IPS-18c (cell line): ENCODE data around the gene NFKBIE.

Source experiments
- H3K4me3 ChIP-seq: 2 replicates; pipeline ENCODE4 v1.7.0; 2013; ENCODE audit warnings: low read depth, mild to moderate bottlenecking, low read length, moderate library complexity; ENCODE audit not compliant: insufficient read depth
- H3K9me3 ChIP-seq: one replicate; pipeline ENCODE4 v1.6.1; 2013; ENCODE audit warnings: mild to moderate bottlenecking, low read length, moderate library complexity; ENCODE audit not compliant: control insufficient read depth, insufficient read depth

Gene NFKBIE

DNA sequence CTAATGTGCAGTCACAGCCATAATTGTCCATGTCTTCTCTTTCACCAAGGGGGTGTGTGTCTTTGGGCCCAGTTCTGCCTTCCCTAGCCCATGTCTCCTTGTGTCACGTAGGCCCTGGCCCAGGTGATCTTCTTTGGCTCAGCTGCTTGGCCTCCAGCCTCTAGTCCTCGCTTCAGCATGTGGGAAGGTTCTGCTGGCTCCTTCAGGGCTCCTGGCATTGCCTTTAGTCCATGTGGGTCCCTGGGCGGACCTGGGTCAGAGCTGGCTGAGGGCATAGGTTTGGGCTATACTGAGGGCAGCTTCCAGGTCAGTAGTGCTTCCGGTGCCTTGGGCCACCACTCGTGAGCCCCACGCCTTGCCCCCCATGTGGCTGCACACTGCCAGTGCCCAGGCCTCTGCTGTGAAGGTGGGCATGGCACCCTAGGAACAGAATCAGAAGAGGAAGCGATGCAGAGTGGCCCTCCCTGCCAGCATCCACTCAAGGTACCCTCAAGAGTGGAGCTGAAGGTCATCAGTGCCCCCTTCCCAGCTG lies 35.0 kb upstream of the NFKBIE start:
- Histone ChIP-seq H3K4me3 (no peak overlapping the region), H3K9me3 (no peaks in the 10 kb centered on the region)

DNA sequence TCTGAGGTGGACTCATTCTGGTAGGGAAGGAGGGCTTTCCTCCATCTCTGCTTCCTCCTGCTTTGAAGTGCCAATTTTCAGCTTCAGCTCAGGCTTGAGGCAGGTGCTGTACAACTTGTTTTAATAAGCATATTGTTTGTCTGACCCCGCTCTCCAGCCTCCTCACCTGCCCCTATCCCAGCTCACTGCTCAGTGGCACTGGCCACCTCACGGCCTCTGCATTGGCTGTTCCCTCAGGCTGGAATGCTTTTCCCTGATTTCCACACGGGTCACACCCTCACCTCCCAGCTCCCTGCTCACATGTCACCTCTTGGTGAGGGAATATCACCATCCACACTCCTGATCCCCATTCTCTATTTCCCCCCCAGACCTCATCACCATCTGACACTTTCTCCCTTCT lies 33.5 kb upstream of the NFKBIE start:
- H3K9me3 ChIP-seq = no peaks in the 10 kb centered on the region
- H3K4me3 ChIP-seq = no peak overlapping the region

DNA sequence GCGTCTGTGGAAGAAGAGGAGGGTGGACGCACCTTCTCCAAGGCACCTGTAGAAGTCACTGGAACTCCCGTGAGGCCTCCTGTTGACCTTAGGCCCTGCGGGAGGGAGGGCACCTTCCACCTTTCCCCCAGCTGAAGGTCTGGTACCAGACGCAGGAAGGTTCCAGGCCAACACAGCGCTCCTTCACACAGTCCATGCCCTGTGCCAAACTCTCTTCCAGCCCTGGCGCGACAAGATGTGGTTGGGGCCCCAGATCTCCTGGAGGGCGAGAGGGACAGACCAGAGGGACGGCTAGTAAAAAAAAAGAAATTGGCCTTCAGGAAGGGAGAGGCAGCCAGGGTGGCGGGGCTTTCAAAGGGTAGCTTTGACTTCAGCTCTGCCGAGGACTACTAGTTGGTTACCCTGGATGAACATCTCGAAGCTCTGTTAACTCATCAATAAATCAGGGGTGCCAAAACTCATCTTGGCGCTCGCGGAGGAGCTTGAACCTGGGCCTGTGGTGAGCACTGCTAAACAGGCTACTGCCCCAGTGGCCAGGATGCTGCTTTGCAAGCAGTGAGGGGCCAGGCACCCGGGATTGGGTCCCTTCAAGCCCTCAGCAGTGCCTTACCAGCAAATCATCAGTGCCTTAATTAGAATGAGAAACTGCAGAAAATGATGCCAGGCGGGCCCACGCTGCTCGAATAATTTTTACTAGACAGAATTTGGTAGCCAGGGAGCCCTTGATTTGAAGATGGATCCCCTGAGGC lies 32.9 kb upstream of the NFKBIE start:
- no peaks in the 10 kb centered on the region for H3K9me3 ChIP-seq
- peak overlapping the region; percentile 77 for H3K4me3 ChIP-seq

DNA sequence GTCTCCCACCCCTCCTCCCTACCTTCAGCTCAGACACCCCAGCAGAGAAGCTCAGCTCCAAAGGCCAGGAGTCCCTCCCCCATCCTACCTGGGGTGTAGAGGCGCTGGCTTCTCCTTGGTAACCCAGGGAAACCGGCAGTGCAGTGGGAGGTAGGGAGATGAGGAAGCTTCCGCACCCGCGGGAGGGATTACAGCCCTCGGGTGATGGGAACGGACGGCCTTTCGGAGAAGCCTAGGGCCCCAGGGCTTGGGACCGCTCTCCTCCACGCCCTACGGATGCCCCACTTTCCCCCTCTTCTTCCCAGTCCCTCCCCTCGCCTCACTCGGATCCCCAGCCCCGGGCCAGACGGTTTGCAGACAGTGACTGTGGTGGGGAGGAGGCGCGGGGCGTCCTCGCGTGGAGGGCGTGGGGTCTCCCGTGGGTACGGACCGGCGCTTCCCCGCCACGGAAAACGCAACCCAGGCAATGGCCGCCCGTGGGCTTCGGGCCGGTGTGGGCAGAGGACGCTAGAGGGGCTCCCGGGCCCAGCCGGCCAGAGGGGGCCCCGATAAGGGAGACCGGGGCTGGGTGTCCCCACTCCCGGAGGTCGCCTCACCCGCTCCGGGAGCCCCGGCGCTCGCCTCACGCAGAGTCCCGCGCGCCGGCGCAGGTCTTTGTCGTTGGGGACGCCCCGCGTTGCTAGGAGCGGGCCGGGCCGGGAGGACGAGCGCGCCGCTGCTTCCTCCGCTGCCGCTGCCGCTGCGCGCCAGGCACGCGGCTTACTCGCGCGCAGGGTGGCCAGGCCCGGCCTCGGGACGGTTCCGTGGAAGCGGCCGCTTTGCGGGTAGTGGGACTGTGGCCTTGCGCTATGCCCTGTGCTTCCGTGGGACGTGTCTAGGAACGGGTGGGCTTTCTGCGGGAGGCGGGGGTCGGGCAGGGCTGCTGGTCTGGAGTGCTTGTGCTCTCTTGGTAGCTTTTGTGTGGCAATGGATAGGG lies 32.0 kb upstream of the NFKBIE start:
- no peaks in the 10 kb centered on the region for H3K9me3 ChIP-seq
- peak overlapping the region; percentile 77 for H3K4me3 ChIP-seq

DNA sequence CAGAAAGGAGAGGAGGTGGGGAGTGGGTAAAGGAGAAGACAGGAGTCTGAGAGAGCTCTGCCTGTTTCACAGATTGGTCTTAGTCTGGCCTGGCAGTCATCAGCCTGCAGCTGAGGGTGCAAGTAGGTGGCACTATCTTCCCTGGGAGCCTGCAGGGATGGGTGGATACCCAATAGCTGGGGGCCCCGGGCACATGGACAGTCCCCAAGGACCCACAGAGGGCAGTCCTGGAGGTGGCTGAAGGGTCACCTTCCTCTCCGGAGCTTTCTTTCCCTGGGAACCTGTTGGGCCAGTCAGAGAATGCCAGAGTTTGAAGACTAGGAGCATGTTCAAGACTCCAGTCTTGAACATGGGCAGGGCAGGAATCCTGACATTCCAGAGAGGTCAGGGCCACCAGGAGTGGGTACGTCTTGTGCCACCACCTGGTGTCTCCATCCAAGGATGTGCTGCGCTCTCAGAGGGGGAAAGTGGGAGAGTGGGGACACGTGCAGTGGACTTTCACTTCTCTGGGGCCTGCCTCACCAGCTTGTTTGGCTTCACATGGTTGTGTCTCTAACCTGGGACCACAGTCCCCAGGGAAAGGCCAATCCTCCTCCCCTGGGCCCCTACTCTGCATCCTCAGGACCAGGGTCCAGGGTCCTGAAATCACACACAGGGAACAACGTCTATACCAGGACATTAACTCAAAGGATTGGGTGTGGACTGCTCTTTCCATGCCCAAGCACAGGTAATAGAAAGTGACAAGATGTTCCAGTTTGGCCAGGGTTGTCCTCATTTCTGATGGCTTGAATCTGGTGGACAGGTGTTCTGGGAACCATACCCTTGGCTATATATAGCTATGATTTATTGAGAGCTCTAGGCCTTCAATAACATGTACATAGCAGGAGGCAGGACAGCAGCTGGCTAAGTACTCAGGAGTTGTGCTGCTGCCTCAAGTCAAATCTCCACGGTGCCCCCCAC lies 29.8 kb upstream of the NFKBIE start:
- Histone ChIP-seq H3K4me3 (no peak overlapping the region), H3K9me3 (no peaks in the 10 kb centered on the region)

DNA sequence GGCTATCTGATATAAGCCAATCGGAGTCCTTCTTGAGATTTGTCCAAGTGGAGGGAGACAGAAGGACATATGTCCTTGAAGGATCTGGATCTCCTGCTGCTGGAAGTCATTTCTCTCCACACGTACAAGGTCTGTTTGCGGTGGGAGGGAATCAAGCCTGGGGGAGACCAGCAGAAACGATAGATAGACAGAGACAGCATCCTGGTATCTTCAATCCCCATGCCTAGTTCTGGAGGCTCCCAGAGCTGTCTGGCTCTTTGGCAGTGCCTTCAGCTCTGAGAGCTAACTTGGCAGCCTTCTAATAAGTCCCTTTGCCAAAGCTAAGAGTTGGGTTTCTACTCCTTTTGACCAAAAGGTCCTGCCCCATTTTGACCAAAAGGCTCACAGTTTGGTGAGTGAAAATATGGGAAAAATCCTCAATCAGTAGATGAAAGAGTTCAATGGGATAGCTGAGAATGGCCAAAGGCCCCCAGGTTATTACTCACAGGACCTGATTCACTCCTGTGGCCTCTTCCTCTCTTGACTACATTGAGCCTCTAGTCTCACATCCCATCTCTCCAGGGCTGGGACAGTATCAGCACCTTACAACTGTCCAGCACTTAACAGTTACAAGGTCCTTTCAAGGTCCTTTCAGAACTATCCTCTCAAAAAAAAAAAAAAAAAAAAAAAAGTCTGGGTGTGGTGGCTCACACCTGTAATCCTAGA lies 27.5 kb upstream of the NFKBIE start:
- no peak overlapping the region for H3K4me3 ChIP-seq
- no peaks in the 10 kb centered on the region for H3K9me3 ChIP-seq

DNA sequence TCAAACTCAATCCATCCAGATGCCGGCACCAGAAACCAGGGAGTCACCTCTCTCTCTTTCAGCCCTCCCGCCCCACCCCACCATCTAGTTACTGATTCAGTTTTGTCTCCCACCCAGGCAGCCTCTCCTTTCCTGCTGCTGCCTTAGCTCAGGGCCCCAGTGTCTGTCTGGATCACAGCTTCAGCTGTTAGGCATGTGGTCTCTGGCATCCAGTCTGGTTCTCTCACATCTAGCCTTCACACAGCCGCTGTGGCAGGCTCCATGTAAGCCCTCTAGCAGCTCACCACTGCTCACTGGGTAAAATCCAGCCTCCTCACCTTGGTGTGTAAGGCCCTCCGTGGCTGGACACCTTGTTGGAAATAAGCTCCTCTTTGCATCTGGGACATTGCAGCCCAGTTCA lies 26.5 kb upstream of the NFKBIE start:
- no peak overlapping the region for H3K4me3 ChIP-seq
- no peaks in the 10 kb centered on the region for H3K9me3 ChIP-seq

DNA sequence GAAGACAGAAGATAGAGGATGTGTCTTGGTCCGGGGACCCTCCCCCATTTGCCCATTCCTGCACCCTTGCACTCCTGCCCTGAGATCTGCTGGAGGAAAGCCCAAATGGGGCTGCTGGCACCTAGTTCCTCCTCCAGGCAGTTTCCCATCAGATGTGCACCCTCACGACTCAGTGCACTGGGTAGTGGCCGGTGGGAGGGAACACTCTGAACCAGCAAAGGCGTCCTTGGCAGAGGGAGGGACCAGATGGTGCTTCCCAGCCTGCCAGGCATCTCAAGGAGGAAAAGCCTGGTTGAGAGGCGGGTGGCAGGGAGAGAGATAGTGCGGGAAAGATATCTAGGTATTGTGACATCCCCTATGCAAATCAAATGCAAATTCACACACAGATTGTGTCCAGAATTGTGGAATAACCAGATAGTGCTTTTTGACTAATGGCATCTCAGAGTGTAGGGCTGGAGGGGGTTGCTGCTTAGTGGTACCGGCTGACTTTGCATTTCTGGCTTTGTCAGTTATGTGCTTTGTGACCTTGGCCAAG lies 24.4 kb upstream of the NFKBIE start:
- Histone ChIP-seq H3K4me3 (no peak overlapping the region), H3K9me3 (no peaks in the 10 kb centered on the region)

DNA sequence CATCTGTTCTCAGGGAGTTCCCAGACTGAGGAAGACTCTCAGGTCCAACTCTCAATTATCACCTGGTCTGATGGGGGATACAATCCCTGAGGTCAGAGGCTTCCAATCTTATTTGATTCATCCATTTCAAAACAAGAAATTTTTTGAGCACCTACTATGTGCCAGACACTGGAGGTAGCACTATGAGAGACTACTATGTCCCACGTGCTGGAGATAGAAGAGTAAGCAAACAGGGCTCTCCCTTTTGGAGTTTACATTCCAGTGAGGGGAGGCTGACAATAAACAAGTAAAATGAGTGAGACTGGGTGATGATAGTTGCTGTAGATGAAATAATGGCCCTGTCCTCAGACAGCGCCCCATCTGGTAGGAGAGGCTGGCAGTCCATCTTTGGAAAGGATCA lies 21.4 kb upstream of the NFKBIE start:
- no peak overlapping the region for H3K4me3 ChIP-seq
- no peaks in the 10 kb centered on the region for H3K9me3 ChIP-seq

DNA sequence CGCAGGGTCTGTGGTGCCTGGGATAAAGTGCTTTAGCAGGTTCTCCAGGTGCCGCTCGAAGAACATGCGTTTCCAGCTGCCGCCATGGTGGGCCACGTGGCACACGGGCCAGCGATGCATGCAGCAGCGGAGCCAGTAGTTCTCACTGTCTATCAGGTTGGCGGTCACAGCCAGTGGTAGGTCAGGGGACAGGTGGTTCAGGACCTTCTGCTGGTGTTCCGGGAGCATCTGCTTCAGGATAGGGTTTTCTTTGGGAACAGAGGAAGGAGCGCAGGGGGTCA lies 20.9 kb upstream of the NFKBIE start:
- no peak overlapping the region for H3K4me3 ChIP-seq
- no peaks in the 10 kb centered on the region for H3K9me3 ChIP-seq

DNA sequence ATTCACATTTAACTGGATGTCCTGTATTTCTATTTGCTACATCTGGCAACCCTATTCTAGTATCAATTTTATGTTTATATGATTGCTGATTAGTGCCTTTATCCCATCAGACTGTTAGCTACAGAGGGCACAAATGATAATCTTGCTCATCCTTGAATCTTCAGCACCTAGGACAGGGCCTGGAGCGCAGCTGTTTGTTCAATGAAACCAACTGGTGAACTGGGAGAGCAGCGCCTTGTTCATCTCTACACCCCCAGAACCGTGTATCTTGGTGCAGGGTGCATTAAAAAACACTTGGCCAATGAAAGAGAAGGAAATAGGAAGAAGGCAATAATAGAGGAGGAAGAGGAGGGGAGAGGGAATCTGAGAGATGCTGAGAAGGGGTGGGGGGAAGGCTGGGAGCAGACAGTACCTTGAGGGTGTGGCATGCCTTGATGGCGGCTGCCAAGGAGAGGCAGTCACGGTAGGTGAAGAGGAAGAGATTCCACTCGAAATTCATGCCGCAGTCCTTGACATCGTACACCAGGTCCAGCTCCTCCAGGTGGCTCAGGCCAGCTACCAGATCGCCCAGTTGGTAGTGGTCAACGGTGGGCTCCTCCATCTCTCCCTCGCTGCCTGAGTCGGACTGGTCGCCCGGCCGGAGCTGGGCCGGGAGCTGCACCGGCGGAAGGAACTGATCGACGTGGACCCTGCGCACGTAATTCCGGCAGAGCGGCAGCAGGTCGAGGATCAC lies 20.4 kb upstream of the NFKBIE start:
- Histone ChIP-seq H3K9me3 (no peaks in the 10 kb centered on the region), H3K4me3 (no peak overlapping the region)

DNA sequence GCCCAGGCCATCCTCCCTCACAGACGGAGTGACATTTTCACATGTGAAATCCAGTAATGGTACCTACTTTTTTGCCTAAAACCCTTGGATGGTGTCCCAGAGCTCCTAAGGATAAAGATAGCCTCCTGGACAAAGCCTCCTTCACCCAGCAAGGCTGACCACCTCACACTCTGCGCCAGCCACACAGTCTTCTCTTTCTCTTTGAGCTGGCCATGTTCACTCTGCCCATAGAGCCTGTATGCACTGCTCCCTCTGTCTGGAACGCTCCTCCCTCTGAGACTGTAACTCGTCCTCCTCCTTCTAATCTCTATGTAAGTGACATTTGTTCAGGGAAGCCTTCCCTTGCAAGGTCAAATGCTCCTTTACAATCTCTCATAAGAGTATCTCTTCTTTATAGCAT lies 19.5 kb upstream of the NFKBIE start:
- Histone ChIP-seq H3K4me3 (no peak overlapping the region), H3K9me3 (no peaks in the 10 kb centered on the region)

DNA sequence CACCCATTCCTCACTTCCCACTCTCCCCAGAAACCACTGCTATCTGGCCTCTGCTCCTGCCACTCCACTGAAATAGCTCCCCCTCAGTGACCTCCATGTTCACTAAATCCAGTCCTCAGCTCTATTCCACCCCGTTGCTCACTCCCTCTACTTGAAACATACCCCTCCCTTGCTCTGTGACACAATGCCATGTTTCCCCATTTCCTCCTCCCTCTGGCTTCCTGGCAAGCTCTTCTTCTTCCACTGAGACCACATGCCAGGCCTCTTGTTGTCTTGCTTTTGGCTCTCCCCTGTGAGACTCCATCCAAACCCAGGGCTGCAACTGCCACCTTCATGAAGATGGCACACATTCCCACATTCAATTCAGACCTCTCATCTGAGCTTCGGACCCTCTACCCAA lies 18.8 kb upstream of the NFKBIE start:
- no peak overlapping the region for H3K4me3 ChIP-seq
- no peaks in the 10 kb centered on the region for H3K9me3 ChIP-seq

DNA sequence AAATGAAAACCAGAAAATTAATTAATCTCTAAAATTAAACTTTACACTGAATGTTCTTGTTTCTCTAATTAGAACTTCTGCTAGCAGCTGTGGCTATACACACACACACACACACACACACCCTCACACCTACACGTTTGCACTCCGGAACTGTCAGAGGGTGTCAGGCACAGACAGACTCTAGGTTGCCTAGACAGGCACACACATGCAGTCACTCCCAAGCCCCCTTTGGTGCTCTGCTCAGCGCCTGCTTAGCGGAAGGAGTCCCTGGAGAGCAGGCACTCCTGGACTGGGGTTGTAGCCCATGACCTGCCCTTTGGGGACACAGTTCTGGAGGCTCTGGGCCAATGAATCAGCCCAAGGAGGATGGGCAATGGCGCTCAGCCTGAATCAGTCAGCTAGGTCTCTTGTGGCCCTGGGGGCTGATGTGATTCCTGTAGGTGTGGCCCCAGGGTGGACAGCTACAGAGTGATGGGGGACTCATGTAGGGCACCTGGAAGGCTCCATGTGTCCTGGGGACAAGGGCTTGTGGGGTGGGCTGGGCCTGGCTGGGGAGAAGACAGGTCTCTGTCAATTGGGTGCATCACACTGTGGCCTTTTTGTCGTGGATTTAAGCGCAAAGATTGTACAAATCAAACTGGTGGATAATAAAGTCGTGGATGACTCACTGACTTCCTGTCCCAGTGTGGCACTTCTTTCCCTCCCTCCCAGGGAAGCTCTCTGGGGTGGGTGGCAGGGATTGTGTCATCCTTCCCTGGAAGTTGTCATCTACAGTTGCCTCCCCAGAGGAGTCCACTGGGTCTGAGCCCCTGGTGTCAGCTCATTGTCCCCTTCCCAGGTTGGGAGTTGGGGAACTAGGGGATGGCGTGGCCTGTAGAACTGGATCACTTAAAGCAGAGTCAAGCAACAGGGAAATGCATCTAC lies 13.7 kb upstream of the NFKBIE start:
- Histone ChIP-seq H3K4me3 (no peak overlapping the region), H3K9me3 (no peaks in the 10 kb centered on the region)

DNA sequence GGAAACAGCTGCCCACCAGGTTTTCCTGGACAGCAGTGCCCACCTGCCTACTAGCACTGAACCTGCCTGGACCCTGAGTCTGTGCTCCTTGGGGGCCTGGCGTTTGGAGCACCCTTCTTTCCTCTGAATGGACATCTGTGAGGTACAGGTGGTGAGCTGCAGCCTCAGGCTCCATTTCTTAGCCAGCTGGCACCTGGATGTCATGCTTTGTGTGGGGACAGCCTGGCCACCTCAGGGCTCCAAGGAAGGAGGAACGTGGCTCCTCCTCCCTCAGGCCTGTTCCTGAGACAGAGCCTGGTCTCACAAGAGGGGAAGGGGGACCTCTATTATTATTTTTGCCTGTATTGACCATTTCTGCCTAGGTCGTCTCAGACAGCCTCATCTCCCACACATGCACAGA lies 13.0 kb upstream of the NFKBIE start:
- H3K4me3 ChIP-seq = no peak overlapping the region
- no peaks in the 10 kb centered on the region for H3K9me3 ChIP-seq
